Activated T-cell treated with anti-CD3 and anti-CD28 coated beads, Interleukin-2, amount 50 U/mL, for 4 hours (primary cell): ENCODE results near the gene NEBL. TPM values are rescaled to one million over a fixed set of nuclear protein-coding genes. Genes with fewer than 3 reads are reported as not detected.
"Not testable (repeated sequence)": the region's sequence is repeated elsewhere in the genome, so short reads cannot be mapped to it uniquely, and the experiment has no call there.

Experiments
- ATAC-seq, 2 donors: fragments of 200-7000 bp; cut with Tn5 transposase; one replicate each; pipeline ENCODE4 v1.10.0; 2021
- DNase-seq: peaks from one replicate; pipeline ENCODE4 v3.0.0-alpha.2; 2020
- H3K27me3 Mint-ChIP-seq: one replicate; pipeline ENCODE4 v1.8.0; 2021; ENCODE audit warnings: low read depth, mixed read lengths
- H3K36me3 Mint-ChIP-seq: one replicate; pipeline ENCODE4 v1.8.0; 2022; ENCODE audit warnings: mixed read lengths; ENCODE audit not compliant: insufficient read depth
- H3K4me1 Mint-ChIP-seq: one replicate; pipeline ENCODE4 v1.8.0; 2021; ENCODE audit warnings: low read depth, mixed read lengths
- H3K4me3 Mint-ChIP-seq: one replicate; pipeline ENCODE4 v1.8.0; 2021; ENCODE audit warnings: mild to moderate bottlenecking, moderate library complexity, mixed read lengths
- H3K9me3 Mint-ChIP-seq: one replicate; pipeline ENCODE4 v1.8.0; 2021; ENCODE audit warnings: mixed read lengths
- total RNA-seq, 3 donors: library from RNA; stranded (reverse); gene quantifications; one replicate each; pipeline ENCODE4 v1.2.1, GENCODE V29; 2021

The NEBL gene, protein sequence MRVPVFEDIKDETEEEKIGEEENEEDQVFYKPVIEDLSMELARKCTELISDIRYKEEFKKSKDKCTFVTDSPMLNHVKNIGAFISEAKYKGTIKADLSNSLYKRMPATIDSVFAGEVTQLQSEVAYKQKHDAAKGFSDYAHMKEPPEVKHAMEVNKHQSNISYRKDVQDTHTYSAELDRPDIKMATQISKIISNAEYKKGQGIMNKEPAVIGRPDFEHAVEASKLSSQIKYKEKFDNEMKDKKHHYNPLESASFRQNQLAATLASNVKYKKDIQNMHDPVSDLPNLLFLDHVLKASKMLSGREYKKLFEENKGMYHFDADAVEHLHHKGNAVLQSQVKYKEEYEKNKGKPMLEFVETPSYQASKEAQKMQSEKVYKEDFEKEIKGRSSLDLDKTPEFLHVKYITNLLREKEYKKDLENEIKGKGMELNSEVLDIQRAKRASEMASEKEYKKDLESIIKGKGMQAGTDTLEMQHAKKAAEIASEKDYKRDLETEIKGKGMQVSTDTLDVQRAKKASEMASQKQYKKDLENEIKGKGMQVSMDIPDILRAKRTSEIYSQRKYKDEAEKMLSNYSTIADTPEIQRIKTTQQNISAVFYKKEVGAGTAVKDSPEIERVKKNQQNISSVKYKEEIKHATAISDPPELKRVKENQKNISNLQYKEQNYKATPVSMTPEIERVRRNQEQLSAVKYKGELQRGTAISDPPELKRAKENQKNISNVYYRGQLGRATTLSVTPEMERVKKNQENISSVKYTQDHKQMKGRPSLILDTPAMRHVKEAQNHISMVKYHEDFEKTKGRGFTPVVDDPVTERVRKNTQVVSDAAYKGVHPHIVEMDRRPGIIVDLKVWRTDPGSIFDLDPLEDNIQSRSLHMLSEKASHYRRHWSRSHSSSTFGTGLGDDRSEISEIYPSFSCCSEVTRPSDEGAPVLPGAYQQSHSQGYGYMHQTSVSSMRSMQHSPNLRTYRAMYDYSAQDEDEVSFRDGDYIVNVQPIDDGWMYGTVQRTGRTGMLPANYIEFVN
- under 1 TPM; 0.11 to 0.48 (median 0.24) TPM for total RNA-seq

DNA sequence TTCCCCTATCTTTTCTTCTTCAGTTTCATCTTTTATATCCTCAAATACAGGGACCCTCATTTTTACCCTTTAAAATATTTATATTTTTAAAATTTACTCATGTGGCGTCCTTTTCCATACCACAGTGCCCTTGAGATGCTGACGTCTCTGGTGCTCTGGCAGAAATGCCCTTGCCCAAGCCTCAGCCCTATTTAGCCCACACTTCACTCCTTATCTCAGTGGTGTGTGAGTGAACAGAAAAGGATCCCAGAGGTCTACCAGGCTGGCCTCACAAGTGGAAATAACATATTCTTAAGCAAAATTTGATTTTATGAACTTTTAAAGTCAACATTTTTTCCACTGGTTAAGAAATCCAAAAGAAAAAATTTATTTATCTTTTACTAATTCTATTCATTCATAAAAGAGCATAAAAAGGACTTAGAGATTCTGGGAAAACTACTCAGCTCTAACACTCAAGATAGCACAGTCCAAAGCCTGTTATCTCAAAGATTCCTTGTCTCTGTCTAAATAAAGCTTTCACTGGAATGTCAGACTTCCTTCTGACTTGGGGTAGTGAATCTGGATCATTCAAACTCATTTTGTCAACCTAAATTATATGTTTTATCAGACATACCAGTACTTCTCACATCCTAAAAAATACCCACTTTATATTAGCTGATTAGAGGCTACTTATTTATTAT is at the start of gene NEBL:
Gene NEBL, minus strand, starts transcription at position 166 of the 680 bp plus-strand sequence. Its CDS starts 106 bp downstream, at position 60.
- DNase-seq: no peak
- Mint-ChIP-seq H3K4me3 (no peak within 1 kb of the TSS), H3K9me3 (no peaks in the 10 kb centered on the region), H3K4me1 (no peaks in the 10 kb centered on the region), H3K27me3 (no peaks in the 10 kb centered on the region), H3K36me3 (no peaks in the 10 kb centered on the region)
- ATAC-seq: no peak

DNA sequence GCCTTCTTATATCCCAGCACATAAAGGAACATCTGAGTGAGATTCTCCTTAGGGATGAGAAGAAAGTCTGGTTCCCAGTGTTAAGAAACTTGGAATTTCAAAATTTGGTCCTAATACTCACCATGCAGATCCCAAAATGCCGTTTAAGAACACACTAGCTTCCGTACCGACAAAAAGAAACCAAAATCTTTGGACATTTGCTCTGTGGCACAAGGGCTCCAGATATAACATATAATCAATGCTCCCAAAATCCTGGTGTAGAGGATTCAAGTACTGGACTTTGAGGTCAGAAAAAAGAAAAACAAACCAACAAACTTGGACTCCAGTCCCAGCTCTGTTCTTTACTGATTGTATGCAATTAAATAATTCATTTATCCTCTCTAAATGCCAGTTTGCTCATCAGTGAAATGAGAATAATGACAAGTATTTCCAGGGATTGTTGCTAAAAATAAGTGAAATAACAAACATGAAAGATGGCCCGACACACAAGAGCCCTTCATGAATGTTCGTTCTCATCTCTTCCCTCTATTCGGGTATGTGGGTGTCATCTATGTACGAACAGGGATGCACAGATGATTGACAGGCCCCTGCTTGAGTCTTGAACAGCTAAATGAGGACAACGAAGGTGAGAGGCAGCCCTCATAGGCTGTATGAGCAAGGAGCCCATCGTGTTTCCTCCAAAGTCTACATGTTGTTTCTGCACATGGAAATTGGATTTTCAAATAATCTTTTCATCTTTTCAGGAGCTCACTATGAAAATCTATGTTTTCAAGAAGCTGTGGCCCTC is 48.6 kb upstream of the NEBL start:
- Mint-ChIP-seq H3K36me3 (no peaks in the 10 kb centered on the region), H3K4me1 (no peaks in the 10 kb centered on the region), H3K27me3 (no peaks in the 10 kb centered on the region), H3K4me3 (no peak overlapping the region), H3K9me3 (no peaks in the 10 kb centered on the region)
- DNase-seq: no peak
- ATAC-seq: no peak

DNA sequence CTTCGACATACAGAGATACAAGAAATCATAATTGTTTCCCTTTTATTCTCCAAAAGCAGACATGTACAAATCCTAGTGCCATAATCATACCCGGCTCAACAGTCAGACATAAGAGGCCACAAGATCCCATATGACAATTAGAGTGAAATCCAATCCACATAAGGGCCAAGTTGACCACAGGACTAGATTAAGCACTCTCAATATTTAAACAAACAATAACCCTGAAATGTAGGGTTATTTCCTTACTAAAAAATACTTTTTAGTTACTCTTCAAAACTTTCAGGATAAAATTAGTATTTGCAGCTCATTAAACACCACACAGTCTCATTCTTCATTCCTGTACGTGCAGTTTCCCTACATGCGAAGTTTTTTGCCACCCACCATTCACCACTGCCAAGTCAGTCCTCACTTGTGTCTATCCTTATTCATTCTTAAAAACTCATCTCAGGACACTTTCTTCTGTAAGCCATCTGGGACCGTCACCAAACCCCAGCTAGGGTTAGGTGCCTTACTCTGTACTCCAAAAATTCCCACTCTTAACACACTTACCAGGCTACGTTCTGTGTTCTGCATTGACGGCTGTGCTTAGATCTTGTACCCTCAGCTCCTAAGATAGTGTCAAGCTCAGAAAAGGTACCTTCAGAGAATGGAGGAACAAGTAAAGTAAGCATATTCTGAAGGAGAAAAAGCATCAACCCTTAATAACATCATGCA is 47.8 kb upstream of the NEBL start:
- ATAC-seq: no peak
- Mint-ChIP-seq H3K9me3 (no peaks in the 10 kb centered on the region), H3K27me3 (no peaks in the 10 kb centered on the region), H3K36me3 (no peaks in the 10 kb centered on the region), H3K4me3 (no peak overlapping the region), H3K4me1 (no peaks in the 10 kb centered on the region)
- DNase-seq: no peak

DNA sequence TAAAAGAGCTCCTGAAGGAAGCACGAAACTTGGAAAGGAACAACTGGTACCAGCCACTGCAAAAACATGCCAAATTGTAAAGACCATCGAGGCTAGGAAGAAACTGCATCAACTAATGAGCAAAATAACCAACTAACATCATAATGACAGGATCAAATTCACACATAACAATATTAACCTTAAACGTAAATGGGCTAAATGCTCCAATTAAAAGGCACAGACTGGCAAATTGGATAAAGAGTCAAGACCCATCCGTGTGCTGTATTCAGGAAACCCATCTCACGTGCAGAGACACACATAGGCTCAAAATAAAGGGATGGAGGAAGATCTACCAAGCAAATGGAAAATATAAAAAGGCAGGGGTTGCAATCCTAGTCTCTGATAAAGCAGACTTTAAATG is 42.3 kb upstream of the NEBL start:
- H3K9me3 Mint-ChIP-seq, H3K4me3 Mint-ChIP-seq, H3K4me1 Mint-ChIP-seq, H3K36me3 Mint-ChIP-seq, ATAC-seq, H3K27me3 Mint-ChIP-seq, DNase-seq: not testable (repeated sequence)

DNA sequence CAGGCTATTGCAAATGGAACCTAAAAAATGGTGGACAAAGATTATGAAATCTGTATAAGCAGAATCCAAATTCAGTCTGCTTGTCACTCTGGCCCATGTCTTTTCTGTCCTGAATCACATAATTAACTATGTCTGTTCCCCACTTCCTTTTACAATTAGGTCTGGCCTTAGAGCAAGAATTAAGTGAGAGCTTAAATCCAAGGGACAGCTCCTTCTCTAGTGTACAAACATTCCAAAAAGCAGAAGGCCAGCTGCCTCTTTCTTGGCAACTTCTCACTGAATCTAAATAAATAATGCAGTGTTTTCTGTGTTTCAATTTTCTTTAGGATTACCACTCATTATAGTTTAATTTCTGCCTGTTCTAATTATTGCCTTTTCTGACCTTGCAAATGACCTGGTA is 39.3 kb upstream of the NEBL start:
- Mint-ChIP-seq H3K4me1 (no peaks in the 10 kb centered on the region), H3K9me3 (no peaks in the 10 kb centered on the region), H3K4me3 (no peak overlapping the region), H3K36me3 (no peaks in the 10 kb centered on the region), H3K27me3 (no peaks in the 10 kb centered on the region)
- no peak for ATAC-seq
- no peak for DNase-seq

DNA sequence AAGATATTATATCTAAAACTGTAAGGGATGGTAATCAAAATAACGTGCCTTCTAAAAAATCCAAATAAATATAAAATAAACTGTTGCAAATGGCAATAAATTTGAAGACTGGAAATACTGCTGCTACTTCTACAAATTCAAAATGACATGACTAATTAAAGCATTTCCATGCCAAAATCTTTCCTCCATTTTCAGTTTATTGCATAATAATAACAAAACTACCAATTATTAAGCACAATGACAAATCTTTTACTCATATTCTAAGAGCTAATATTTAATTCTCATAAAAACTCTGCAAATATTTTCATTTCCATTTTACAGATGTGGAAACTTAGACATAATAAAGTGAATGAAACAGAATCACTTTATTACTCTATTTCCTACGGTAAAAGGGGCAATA is 38.8 kb upstream of the NEBL start:
- Mint-ChIP-seq H3K4me1 (no peaks in the 10 kb centered on the region), H3K36me3 (no peaks in the 10 kb centered on the region), H3K27me3 (no peaks in the 10 kb centered on the region), H3K4me3 (no peak overlapping the region), H3K9me3 (no peaks in the 10 kb centered on the region)
- DNase-seq (no peak), ATAC-seq (no peak)

DNA sequence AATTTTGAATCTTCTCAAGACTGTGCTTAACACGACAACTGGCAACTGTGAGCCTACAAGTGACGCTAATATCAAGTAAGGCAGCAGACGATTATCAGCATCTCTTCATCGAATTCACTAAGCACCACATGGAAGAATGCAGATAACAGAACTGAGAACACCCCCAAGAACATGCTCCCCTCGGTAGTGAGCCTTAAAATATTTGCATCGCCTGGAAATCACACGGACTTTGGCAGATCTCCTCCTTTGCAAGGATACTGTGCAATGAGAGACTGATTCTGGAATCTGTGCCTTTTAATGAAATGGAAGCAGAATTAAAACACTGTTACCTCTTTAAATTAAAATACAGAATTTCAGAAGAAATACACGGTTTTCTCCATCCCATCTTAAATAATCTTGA is 38.2 kb upstream of the NEBL start:
- Mint-ChIP-seq H3K4me1 (no peaks in the 10 kb centered on the region), H3K9me3 (no peaks in the 10 kb centered on the region), H3K4me3 (no peak overlapping the region), H3K36me3 (no peaks in the 10 kb centered on the region), H3K27me3 (no peaks in the 10 kb centered on the region)
- no peak for ATAC-seq
- DNase-seq: no peak

DNA sequence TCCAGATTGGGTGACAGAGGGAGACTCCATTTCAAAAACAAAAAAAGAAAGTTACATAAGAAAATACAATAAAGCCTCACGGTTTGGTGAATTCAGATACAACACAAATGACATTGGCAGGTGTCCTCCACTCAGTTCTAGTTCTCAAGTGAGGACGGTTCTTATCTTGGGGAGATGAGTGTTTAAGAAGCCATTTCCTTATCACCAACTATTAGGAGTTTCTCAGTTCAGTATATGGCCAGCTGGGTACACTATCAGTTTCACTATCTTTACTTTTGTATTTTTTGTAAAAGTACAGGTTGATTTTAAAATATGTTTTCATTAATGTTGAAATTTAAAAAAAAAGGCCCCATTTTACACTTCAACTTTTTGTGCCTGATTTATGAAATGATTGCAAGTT is 36.6 kb upstream of the NEBL start:
- ATAC-seq (no peak), DNase-seq (no peak)
- H3K36me3 Mint-ChIP-seq: no peaks in the 10 kb centered on the region
- no peak overlapping the region for H3K4me3 Mint-ChIP-seq
- H3K27me3 Mint-ChIP-seq: no peaks in the 10 kb centered on the region
- H3K4me1 Mint-ChIP-seq: no peaks in the 10 kb centered on the region
- H3K9me3 Mint-ChIP-seq: no peaks in the 10 kb centered on the region

DNA sequence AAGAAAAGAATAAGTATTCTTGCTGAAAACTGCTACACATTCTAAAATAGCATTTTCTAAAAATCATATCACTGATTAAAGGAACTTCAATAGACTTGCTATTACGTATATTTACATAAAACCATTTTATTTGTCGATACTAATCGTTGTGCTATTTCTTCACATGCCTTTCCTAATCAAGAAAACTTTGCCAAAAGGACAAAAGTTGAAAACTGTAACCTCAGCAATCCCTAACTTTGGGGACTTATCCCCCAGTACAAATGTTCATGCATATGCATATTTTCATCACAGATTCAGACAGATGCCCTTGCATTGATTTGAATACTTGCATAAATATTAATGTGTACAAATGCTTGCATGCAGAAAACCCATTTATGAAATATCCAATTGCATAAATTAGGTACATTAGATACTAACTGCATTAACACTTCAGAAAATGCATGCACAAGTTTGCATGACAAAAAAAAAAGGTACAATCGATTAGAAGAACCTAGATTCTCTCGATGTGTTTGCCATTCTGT is 35.6 kb upstream of the NEBL start:
- no peaks in the 10 kb centered on the region for H3K9me3 Mint-ChIP-seq
- DNase-seq: no peak
- no peak overlapping the region for H3K4me3 Mint-ChIP-seq
- no peaks in the 10 kb centered on the region for H3K36me3 Mint-ChIP-seq
- H3K4me1 Mint-ChIP-seq: no peaks in the 10 kb centered on the region
- no peaks in the 10 kb centered on the region for H3K27me3 Mint-ChIP-seq
- ATAC-seq: no peak

DNA sequence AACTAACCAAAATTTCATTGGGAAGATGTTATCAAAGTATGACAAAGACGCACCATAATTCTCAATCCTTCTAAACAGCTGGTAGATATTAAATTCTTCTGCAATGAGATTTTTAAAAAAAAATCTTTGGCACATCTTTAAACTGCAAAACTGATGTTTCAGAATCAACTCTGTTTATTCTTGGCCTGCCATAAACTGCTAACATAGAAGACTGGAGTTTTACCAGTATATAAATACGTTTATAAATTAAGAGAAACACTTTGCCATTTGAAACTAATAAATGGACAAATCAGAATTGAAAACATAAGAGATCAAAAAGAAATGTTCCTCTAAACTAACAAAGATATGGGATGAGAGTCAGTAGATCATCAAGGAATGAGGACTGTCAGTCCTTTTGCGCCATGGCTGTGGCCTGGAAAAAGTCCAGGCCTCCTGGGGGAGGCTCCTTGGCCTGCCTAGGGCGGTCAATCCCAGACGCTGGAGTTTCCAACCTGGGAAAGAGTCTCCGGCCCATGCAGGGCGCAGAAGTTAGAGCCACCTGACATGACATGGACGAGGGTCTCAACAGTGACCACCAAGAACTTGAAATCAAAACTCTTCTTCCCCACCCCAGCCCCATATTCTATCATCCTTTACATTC is 34.2 kb upstream of the NEBL start:
- Mint-ChIP-seq H3K27me3 (no peaks in the 10 kb centered on the region), H3K36me3 (no peaks in the 10 kb centered on the region), H3K9me3 (no peaks in the 10 kb centered on the region), H3K4me1 (no peaks in the 10 kb centered on the region), H3K4me3 (no peak overlapping the region)
- no peak for ATAC-seq
- DNase-seq: no peak

DNA sequence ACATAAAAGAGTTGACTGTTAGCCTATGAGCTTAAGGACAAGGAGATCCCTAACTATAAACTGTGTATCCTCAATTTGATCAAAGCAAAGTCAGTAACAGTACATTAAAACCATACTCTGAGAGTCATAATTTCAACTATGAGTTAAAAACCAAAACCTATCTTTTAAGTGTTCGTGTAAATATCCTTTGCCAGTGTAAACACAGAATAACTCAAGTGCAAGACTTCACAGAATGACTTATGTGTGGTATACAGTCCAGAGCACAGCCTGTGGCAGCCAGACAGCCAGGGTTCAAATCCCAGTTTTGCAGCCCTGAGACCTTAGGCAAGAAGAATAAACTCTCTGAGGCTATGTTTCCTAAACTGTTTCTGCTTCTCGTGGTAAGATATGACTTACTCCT is 30.3 kb upstream of the NEBL start:
- ATAC-seq (no peak), DNase-seq (no peak)
- Mint-ChIP-seq H3K4me1 (no peaks in the 10 kb centered on the region), H3K9me3 (no peaks in the 10 kb centered on the region), H3K4me3 (no peak overlapping the region), H3K27me3 (no peaks in the 10 kb centered on the region), H3K36me3 (no peaks in the 10 kb centered on the region)

DNA sequence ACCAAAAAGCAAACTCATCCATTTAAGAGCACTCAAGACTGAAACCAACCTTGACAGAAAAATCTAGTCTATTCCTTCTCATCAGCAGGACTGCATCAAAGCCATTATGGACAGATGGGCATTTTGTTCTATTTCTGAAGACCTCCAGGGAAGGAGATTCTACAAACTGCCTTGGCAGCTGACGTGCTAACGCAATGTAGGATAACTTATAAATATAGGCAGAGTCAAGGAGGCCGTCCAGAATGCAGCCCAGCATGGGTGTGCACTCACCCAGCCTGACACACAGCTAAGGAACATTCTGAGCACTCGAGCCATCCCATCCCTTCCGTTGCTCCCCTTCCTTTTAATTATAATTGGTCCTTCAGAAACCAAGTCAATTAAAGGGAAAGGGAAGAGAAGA is 25.3 kb upstream of the NEBL start:
- Mint-ChIP-seq H3K4me3 (no peak overlapping the region), H3K9me3 (no peaks in the 10 kb centered on the region), H3K36me3 (no peaks in the 10 kb centered on the region), H3K4me1 (no peaks in the 10 kb centered on the region), H3K27me3 (peaks cover 3% of the 10 kb centered on the region)
- no peak for DNase-seq
- ATAC-seq: no peak

DNA sequence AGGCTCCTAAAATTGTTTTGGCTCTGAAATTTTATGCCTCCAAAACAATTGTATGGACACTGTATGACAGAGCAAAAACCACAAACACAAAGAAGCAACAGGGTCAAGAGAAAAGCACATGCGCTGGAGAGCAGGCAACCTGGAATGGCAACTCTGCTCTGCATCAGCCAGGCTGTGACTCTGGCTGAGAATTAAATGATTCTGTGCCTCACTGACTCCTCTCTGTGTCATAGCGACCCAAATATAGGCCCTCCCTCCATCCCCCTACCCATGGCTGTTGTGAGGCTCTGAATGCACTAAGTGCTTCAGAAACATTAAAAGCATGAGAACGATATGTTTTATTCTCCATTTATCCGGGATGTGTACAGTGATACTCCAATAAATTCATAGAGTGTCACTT is 24.9 kb upstream of the NEBL start:
- ATAC-seq (no peak), DNase-seq (no peak)
- Mint-ChIP-seq H3K36me3 (no peaks in the 10 kb centered on the region), H3K9me3 (no peaks in the 10 kb centered on the region), H3K27me3 (peaks cover 3% of the 10 kb centered on the region), H3K4me3 (no peak overlapping the region), H3K4me1 (no peaks in the 10 kb centered on the region)
